Testis (tissue), 2 donors: ENCODE results near the gene UVSSA.

Experiments
- CTCF ChIP-seq, 3 experiments: fragments of 450-650 bp in 2 of 3; fragments of 200-600 bp in 1 of 3; sonication (generic) in 1 of 3; IDR thresholded peaks; one replicate each; pipeline ENCODE4 v1.5.1; 2016 to 2019; ENCODE audit warnings: antibody characterized with exemption in 3 of 3, mild to moderate bottlenecking in 2 of 3, moderate library complexity in 1 of 3
- POLR2A ChIP-seq: fragments of 450-650 bp; IDR thresholded peaks from one replicate; pipeline ENCODE4 v1.6.1; 2017; ENCODE audit warnings: antibody characterized with exemption, mild to moderate bottlenecking, moderate library complexity

GRCh38 chr4:1349359-1350168, 2.6 kb downstream of the UVSSA start:
- TF ChIP-seq POLR2A = no peak
- TF ChIP-seq CTCF (IDR thresholded peaks at IDR 0.05) = no peak
